IPS-NIHi11 (cell line): ENCODE measurements around the gene HIGD1A.

Source experiments
- DNase-seq: peaks from one replicate; pipeline ENCODE4 v3.0.0; 2012; ENCODE audit warnings: mixed read lengths, low spot score

HIGD1A gene

DNA sequence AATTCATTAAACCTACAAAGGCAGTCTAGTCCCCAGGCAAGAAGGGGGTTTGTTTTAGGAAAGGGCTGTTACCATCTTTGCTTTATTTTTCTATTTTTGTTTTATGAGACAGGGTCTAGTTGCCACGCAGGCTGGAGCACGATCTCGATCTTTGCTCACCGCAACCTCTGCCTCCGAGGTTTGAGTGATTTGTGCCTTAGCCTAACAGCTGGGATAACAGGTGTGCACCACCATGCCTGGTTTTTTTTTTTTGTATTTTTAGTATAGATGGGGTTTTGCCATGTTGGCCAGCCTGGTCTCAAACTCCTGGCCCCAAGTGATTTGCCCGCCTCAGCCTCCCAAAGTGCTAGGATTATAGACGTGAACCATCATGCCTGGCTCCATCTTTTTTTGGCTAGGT is 4.9 kb downstream of the HIGD1A start:
- DNase-seq, result no peak

DNA sequence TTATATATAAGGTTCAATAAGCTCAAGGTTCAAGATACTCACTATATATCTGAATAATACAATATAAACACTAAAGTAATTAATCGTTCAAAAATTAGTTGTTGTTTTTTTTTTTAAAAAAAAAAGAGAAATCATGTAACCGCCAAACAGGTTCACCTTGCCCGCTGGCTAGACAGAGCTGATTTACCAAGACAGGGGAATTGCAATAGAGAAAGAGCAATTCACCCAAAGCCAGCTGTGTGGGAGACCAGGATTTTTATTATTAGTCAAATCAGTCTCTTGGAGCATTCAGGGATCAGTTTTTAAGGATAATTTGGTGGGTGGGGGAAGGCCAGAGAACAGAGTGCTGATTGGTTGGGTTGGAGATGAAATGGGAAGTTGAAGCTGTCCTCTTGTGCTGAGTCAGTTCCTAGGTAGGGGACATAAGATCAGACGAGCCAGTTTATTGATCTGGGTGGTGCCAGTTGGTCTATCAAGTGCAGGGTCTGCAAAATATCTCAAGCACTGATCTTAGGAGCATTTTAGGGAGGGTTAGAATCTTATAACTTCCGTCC is 7.9 kb downstream of the HIGD1A start:
- DNase-seq, result no peak

DNA sequence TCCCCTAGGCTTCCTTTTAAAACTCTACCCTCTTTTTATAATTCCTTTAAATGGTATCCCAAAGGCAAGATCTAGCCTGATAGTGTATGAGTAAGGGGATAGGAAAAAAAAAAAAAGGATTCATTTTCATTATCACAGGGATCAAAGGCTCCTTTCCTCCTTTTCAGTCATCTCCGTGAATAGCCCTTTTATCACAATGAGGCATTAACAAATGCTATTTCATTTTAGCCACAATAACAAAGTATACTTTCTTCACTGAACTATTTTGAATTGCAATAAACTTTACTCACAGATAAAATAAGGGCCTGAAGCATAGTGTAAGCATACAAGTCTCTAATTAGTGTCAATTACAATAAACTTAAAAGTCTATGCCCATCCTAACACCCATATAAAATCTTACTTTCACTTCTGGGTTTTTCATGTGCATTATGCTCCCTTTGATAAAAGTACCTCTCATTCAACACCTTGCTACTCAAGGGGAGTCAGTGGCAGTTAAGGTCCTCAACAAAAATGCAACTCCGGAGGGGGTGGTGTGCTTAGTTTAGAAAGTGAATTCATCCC is 8.6 kb downstream of the HIGD1A start:
- DNase-seq, result no peak

DNA sequence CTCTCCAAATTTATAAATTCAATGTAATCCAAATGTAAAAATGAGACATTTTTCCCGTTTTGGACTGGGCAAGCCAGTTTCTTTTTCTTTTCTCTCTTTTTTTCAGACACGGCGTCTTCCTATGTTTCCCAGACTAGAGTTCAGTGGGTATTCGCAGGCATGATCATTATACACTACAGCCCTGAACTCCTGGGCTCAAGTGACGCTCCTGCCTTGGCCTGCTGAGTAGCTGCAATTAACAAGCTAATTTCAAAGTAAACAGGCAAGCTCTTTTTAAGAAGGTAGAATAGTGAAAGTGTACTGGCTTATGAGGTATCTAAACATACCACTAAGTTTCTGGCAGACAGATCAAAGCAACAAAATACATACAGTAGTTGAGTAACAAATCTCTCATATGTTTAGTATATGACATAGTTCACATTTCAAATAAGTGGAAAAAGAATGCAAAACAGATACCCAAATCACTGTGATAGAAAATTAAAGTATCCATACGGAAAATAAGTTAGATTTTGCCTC is 13.5 kb downstream of the HIGD1A start:
- no peak for DNase-seq

DNA sequence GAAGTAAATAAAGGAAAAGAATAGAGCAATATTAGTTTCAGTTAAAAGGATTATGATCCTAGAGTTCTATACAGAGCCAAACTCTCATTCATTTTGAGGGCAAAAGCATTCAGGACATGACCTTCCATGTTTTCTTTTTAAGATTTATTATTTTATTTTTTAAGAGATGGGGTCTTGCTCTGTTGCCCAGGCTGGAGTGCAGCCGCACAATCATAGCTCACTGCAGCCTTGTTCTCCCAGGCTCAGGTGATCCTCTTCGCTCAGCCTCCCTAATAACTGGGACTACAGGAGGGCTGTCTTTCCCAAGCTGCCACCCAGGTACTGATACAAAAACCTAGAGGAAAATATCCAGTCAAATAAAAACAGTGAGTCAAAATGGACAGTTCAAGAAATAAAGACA is 17.7 kb downstream of the HIGD1A start:
- DNase-seq, result no peak

DNA sequence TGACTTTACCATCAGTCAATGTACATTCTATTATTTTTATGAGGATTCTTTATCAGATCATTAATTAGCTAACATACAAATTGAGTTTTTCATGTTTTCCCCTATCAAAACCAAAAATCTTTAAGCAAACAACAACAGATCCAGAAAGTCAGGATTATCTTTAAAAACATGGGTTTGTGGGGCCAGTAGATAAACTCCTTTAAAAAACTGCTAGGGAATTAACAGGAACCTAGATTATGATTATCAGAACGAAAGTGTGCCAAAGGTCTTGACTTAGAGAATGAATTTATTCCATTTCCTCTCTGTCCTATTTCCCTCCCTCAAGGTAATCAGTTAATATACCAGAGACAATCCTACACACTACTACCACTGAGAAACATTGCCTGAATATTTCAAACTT is 18.1 kb downstream of the HIGD1A start:
- no peak for DNase-seq

DNA sequence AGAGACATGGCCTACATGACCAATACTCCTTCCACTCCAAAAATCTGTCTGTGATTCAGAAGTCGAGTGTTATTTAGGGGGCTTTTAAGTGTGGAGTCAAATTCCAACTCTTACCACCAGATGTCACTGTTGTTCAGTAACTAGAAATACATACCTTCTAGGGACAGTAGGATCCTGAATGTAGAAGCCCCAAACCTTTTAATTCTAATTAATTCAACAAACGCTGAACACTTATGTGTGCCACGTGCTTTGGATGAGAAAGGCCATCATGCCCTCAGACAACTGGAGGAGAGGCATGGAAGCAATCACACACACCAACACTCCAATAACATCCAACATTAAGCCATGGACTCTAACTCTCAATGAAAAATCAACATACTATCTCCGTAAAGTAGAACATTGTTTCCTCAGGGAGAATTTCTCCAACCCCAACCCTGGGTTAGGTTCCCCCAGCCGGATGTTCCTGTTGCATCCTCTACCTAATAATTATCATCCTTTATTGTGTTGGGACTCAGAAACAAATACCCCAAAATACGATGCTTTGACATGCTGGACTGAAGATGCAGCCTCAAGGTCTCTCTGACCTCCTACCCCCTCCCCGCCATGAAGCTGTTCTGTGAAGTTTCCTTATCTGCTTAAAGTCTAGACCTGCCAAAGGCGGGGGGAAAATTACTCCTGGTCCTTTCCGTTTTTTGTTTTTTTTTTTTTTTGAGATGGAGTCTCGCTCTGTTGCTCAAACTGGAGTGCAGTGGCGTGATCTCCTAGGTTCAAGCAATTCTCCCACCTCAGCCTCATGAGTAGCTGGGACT is 23.2 kb downstream of the HIGD1A start:
- DNase-seq, result peak; percentile 68

DNA sequence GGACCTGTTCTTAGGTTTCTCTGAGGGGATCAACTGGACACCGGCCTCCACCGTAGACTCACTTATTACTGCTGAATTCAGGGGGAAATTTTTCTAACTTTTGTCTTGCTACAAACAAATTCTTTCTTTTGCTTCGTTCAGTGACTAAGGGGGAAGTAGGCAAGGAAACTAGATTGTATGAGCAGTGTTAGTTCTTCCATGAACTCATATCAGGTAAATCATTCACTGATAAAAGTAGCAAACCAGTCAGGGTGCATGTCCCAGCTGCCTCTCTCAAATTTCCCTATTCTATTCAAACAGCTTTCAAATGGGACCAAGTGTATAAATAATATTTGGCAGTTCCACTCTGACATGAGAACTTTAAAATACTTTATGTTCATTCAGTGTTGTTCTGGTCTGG is 23.9 kb downstream of the HIGD1A start:
- no peak for DNase-seq

DNA sequence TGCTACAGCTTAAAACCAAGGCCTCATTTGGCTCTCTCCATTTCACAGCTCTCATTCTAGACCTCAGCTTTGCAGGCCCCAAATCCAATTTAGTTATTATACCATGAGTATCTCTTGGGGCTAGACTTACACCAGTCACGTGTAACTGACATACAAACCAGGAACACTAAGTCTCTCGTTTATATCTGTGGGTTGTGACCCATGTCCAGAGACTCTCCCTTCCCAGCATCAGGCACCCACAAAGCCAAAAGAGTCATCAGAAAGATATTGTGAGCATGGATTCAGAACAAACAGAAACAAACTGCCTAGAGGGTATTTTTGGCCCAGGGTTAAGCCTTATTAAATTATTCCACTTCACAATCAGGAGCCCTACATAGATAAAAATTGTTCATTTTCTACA is 25.6 kb downstream of the HIGD1A start:
- no peak for DNase-seq

DNA sequence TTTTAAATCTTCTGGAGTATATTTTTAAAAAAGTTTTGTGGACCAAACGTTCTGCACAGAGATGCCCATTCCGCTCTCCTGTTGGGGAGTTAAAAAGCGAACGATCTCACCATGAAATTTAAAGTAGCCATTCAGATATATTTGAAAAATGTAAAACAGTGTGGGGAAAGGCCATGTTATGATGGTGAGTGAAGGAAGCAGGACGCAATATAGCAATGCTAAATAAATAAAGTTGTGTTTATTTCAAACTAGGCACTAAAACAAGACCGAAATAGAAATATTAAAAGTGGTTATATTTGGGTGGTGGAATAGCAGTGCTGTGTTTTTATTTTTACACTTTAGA is 30.9 kb downstream of the HIGD1A start:
- DNase-seq, result no peak

DNA sequence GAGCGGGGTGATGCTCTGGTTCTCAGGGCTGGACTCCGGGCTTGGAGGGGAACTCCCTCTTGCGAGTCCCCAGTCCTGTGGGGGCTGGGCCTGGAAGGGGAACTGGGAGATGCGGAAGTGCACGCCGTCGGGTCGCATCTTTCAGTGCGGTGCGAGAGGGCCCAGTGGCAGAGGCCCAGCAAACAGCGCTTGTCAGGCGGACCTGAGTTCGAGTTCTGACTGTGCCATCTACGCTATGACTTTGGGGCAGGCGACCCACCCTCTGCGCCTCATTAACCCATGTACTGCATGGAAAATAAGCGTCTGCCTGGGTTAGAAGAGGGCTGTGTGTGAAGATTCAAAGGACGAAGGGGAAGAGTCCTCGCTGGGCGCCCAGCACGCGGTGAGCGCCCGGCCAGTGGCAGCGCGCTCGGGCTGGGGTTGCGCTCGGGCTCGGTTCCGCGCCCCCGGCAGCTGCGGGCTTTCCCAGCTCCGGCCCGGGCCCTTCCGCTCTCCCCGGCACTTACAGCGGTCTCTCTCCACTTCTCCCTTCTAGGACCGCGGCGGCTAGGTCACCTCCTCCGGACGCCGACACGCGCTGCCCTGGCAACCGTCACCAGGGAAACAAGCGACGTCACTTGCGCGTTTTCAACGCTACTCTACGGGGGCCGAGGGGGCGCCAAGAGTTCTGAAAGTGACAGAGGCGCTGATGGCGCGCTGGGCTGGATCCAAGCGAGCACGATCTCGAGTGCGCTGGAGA is 31.5 kb downstream of the HIGD1A start, which contains the start of gene CCDC13:
Gene CCDC13 (minus strand): TSS at position 584 of the 739 bp plus-strand sequence. CDS start 14,908 bp downstream, outside the sequence.
- peak; percentile 96 for DNase-seq

DNA sequence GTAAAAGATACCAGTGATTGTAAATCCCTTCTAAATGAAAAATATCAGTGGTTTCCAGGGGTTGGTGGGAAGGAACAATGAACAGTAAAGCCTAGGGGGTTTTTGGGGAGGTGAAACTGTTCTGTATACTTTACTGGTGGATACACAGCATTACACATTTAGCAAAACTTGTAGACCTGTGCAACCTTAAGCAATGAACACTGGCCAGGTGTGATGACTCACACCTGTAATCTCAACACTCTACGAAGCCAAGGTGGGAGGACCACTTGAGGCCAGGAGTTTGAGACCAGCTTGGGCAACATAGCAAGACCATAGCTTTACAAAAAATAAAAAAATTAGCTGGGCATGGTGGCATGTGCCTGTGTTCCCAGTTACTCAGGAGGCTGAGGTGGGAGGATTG is 33.0 kb downstream of the HIGD1A start:
- DNase-seq, result no peak

DNA sequence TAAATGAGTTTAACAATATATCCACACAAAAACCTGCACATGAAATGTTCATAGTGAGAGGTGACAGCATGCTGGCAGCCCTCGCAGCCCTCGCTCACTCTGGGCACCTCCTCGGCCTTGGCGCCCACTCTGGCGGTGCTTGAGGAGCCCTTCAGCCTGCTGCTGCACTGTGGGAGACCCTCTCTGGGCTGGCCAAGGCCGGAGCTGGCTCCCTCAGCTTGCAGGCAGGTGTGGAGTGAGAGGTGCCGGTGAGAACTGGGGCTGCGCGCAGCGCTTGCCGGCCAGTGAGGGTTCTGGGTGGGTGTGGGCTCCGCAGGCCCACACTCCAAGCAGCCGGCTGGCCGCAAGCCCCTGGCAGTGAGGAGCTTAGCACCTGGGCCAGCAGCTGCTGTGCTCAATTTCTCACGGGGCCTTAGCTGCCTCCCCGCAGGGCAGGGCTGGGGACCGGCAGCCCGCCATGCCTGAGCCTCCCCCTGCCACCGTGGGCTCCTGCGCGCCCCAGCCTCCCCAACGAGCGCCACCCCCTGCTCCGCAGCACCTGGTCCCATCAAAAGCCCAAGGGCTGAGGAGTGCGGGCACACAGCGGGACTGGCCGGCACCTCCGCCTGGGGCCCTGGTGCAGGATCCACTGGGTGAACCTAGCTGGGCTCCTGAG is 34.7 kb downstream of the HIGD1A start:
- no peak for DNase-seq

DNA sequence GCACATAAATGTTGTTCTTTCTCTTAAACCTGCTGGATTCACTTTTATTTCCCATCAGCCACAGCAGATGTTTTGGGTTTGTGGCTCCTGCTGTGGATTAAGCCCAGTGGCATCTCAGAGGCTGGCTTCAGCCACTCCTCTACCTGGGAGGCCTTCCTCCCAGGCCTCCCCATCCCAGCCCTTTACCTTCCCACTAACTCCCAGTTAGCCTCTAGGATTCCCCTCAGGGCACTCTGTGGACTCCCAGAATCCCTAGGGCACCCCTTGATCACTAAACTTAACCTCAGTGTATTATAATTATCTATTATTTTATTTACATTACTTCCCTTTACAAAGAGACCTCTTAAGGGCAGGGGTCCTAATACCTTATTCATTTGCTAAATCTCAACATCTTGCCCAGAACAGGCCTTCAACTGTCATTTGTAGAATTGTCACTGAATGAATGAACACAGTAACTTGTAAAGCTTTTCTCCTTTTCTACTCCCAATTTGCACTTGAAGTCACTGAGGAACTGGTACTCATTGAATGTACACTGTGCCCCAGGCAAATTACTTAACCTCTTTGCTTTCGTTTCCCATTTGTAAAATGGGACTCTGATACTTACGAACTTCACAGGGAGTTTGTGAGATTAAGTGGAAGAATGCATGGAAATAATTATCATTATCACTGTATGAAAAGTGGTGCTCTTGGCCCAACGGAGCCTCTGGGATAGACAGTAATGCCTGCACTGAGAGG is 39.6 kb downstream of the HIGD1A start:
- DNase-seq, result no peak

DNA sequence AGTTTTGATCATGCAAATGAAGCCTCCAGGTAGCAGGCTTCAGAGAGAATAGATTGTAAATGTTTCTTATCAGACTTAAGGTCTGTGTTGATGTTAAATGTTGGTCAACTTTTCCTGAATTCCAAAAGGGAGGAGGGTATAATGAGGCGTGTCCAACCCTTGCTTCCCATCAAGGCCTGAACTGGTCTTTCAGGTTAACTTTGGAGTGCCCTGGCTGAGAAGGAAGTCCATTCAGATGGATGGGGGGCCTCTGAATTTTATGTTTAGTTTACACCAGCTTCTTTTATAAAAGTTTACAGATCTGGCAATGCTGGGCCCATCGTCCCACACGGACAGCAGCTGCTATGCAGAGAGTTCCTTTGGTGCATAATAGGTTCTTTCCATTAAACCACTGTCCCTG is 40.2 kb downstream of the HIGD1A start:
- no peak for DNase-seq

DNA sequence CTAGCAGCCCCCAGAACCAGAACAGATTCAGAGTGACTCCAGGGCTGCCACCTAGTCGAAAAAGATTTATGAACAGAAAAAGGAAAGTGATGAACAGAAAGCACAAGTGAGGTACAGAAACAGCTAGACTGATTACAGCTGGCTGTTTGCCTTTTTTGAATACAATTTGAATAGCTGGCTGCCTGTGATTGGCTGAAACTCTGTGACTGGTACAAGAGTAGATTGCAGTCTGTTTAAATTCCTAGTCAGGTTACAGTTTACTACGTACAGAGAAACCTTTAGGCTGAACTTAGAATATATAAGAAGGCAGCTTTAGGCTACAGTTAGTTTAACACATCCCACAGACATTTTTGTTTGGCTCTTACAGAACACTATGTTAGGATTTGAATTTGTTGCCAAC is 41.3 kb downstream of the HIGD1A start:
- no peak for DNase-seq

DNA sequence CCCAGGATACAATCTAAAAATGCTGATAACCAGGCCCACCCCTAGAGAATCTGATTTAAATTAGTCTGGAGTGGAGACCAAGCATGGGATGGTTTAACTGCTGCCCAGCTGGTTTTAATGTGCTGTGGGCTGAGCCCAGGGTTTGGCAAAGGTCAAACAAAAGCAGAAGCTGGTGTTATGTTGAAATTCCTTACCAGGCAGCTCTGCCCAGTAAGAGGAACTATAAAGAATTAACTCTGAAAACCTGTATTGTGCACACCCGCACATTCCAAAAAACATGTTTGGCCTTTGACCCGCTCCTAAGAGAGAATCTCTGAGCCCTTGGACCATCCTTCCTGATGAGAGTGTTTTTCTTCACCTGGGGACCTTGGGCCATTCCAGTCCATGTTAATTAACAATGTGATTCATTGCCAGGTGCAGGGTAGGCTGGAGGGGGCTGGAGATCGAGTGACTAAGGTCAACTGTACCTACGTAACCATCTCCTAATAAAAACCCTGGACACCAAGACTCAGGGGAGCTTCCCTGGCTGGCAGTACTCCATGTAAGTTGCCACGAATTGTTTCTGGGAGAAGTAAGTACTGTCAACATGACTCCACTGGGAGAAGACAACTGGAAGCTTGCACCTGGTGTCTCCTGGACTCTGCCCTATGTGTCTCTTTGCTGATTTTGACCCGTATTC is 42.1 kb downstream of the HIGD1A start:
- DNase-seq, result no peak

DNA sequence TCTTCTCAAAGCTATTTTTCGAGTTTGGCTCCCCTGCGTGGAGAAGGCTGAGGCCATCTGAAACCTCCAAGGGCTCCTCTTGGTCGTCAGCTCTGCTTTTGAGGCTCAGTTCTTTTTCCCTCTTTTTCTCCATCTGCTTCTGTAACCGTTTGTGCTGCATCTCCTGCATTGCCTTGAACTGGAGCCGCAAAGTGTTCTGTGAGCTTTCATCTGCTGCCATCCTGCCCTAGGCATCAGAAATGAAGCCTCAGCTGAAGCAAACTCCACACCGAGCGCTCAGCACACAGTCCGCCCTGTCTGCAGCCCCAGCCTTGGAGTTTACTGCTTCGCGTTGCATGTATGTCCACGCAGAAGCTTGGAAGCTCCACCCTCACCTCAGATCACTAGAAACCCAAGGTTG is 46.2 kb downstream of the HIGD1A start:
- no peak for DNase-seq

DNA sequence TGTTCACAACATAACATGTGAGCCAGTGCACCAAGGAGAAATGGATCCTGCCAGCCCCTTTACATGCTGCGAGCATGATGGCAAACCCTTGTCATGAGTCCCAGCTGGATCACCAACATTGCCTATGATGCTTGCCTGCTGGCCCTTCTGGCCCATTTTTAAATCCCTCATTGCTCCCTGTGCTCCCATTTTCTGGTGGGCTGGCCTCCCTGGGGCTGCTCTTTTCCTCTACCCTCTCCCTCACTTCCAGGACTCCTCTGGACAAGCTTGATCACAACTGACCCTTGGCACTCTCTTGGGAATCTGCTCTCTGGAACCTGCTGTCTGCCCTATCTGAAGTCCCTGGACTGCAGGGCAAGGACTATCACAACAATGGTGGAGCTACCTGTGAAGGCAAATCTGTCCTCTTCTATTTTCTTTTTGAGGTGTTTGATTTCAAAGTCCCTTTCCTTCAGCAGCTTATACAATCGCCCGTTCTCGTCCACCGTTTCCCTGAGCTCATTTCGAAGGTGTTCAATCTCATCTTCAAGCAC is 47.5 kb downstream of the HIGD1A start:
- no peak for DNase-seq

DNA sequence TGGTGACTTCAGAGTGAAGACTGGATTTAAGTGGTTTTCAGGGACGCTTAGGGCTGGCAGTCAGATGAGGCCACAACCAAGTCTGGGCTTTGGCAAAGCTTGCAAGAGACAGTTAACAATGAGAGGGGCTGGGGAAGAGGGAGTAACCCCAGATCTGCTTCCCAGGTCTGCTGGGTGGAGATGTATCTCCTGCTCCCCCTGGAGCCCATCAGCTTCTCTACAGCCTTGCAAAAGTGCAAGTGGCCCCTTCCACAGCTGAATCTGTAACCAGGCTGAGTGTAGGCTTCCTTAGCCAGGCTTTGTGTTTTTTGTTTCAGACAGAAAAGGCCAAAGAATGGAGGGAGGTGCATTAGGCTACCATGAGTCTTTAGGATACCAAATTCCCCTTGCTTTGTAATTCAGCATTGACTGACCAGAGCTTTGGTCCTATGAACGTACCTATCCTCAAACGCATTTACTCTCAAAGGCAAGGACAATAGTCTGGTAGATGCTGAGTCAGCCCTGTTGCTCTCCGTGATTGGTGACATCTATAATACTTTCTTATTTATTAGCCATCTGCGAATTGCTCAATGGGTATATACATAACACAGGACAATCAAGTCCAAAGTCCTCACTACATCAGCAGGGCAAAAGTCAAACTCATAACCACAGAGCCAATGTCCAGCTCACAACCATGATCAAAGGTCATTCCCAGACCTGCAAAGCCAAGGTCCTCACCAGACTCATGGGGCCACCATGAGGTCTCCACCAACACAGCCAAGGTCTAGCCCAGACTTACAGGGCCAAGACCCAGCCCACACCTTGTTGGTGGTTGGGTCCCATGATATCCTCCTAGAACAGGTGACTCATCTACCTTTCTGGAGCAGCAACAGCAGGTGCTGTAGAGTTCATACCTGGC is 48.4 kb downstream of the HIGD1A start:
- DNase-seq, result peak; percentile 71
